Activated CD8-positive, alpha-beta memory T cell treated with anti-CD3 and anti-CD28 coated beads for 36 hours (primary cell): ENCODE data around the gene PDIA5. TPM values are rescaled to one million over a fixed set of nuclear protein-coding genes. Genes with fewer than 3 reads are reported as not detected.

ENCODE experiments used
- CTCF ChIA-PET: fragments of 350-600 bp; sonication (Branson Sonifier 250); formaldehyde crosslinking; loops from one replicate; lab custom pipeline; 2021; ENCODE audit warnings: antibody characterized with exemption; lab: Charles Lee
- POLR2A ChIA-PET: fragments of 350-600 bp; sonication (Branson Sonifier 250); formaldehyde crosslinking; loops from one replicate; lab custom pipeline; 2021; ENCODE audit warnings: antibody characterized with exemption; lab: Charles Lee
- total RNA-seq, 2 experiments: library from RNA; stranded (reverse); gene quantifications; one replicate each; pipeline ENCODE4 v1.2.3, GENCODE V29; 2021

Gene PDIA5
- total RNA-seq, 2 experiments from 2014 or later = 19.7 to 23.8 TPM

DNA sequence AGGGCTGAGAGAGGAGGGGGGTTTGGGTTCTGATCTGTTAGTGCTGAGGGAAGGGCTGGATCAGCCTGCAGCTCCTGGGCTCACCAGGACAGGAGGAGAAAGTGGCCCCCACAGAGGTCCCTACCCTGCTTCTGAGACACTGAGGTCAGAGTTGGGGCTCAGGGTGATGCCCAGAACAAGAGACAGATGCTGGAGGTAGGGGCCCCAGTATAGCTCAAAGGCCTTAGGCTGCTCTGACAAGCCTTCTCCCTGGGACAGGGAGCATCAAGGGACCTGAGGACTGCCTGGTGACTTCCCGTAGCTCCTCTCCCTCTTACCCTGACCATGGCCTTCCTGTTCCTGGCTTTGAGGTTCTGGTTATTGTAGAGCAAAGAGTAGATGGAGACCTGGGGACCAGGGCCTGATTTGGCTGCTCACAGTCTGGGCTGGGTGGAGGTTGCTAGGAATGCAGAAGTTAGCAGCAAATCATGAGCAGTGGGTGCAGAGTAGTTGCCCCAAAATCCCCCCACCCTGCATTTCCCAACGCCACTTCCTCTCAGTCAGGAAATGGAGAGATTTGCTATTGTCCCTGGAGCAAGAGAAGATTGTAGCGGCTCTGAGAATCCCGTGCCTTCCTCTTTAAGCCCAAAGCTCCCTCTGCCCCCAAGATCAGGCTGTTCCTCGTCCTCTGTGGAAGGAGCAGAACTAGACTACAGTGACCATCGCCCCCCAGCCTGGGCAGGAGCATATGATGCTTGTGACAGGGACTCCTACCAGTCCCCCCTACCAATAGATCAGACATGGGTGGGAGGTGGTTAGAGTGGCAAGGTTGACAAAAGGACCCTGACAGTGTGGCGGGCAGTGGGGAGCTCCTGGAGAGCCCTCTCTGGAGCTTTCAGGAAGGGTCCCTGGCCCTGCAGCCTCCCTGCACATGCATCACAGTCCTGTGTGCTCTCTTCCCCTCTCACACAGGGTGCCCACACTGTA, 87.5 kb downstream of the PDIA5 start:
- CTCF ChIA-PET = no interaction called here
- POLR2A ChIA-PET = no interaction called here

DNA sequence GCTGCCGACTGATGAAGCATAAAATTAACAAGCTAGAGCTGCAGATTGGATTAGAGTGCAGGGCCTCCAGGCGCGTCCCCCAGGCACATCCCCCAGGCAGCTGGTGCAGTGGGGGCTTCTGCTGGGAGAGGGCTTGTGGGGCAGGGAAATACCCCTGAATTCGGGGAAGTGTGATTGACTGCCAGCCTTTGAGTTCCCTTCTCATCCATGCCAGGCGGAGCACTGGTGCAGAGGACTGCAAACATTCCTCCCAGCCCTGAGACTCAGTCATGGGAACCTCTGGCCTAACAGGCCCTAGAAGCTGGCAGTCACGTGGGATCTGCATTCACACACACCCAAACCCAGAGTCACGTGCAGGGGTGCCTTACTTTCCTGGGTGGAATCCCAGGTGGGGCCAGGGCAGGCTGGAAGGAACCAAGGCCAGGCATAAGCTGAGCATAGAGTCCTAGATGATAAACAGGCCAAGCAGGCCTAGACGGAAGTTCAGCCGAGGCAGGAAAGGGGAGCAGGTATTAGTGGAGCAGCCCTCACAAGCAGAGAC, 88.7 kb downstream of the PDIA5 start:
- ChIA-PET CTCF (no interaction called here), POLR2A (no interaction called here)

DNA sequence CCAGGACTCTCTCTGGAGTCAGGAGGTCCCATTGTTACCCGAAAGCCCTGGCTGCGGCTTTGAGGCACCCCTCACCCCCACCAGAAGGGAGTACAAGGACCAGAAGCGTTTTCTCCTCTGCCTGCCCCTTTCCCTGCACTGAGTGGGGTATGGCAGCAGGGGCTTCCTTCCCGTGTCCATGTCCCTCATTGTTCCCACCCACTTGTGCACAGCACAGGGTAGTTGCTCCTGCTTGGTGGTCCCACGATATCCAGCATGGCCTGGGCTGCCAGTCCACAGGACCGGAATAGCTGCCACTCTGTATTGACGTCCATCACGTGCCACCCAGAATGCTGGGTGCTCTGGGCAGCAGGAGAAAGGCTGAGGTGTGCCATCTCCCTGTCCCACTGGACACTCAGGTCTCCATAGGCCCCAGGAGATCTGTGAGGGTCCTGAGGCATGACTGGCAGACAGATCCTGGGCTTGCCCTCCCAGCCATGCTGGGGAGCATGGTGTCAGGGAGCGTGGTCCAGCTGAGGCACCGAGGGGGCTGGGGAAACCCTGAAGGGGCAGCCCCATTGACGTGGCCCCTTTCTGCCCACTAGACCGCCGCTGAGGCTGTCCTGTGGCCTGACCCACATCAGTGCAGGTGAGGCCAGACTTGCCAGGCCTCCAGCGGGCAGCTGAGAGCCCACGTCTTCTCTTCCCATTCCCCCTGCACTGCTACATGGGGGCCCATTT, 89.6 kb downstream of the PDIA5 start:
- POLR2A ChIA-PET = no interaction called here
- CTCF ChIA-PET = no interaction called here

DNA sequence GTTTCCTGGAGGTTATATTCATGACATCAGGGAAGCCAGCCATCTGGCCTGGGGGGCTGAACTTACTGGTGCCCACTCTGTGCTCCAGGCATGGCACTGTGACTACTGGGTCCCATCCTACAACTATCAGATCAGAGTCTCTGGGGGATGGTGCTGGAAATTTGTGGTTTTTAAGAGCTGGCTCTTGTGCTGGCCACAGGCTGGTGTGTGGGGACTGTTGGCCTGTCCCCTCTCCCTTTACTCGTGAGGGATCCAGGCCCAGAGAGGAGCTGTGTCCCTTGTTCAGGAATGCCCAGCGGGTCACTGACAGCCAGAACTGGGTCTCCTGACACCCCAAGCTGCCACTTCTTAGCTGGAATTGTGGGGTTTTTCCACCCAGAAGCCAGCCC, 90.4 kb downstream of the PDIA5 start:
- ChIA-PET CTCF (no interaction called here), POLR2A (no interaction called here)

DNA sequence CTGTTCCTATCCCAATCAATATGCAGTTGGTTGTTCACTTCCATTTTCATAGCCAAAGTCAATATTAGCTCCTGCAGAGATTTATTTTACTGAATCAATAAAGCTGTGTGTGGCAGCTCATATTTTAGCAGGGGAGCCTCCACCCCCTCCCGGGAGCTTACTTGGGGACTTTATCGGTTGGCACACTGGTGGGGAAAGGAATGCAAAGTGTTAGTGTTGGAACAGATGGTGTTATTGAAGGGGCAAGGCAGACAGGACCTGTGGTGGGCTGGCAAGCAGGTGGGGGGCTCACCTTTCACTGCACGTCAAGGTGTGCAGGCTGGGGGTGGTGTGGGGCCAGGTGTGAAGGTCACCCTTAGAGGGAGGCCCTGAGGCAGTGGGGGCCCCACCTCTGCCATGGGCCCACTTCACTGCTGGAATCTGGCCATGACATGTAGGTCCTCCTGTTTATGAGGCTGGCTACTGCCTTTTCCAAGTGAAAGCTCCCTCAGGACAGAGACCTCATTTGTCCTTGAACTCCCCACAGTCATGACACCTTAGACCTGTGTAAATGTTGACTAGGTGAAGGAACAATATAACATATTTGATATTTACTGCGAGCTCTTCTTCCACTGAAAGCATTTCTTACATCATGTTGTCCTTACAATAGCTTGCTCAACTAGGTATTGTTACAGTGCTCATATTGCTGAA, 90.9 kb downstream of the PDIA5 start:
- CTCF ChIA-PET = no interaction called here
- POLR2A ChIA-PET = no interaction called here

DNA sequence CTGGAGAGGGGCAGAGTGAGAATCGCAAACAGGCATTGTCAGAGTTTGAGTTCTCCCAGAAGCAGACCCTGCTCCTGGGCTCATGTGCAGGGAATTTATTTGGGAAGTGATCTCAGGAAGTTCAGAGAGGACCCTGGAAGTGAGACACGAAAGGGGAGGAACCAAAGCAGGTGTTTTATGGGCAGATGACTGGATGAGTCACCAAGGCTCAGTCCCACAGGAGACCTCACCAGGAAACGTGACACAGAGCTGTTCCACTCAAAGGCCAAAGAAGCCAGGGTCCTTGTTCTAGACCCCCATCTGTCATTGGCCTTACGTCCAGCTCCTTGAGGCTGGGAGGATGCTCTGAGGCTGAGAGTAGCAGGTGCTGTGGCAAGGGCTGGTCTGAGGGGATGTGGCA, 91.5 kb downstream of the PDIA5 start:
- ChIA-PET POLR2A (no interaction called here), CTCF (interaction anchor here (1.2 kb wide), 1 partner anchor 21 kb away, joined by 3 read pairs; no protein-coding TSS in a partner anchor)

DNA sequence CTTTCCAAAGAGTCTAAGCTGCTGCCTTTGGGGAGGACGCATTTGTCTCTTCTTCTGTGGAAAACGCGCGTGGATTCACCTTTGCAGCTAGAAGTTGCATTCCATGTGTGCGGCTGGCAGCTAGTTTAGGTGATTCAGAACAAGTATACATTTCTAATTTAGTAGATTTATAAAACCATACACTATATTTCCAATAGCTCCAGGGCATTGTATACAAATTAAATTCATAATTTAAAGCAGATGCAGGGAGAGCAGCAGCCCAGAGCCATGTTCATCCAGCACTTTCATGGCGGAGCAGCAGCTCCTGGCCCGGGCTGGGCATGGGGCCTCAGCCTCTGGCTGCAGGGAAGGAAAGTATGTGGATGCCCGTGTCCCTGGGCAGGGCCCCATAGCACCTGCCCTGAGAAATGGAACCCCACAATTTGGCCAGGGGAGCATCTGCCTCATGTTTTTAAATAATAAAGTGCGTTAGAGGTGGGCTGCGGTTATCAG, 92.1 kb downstream of the PDIA5 start:
- ChIA-PET CTCF (interaction anchor here (1.2 kb wide), 1 partner anchor 22 kb away, joined by 3 read pairs; no protein-coding TSS in a partner anchor), POLR2A (no interaction called here)

DNA sequence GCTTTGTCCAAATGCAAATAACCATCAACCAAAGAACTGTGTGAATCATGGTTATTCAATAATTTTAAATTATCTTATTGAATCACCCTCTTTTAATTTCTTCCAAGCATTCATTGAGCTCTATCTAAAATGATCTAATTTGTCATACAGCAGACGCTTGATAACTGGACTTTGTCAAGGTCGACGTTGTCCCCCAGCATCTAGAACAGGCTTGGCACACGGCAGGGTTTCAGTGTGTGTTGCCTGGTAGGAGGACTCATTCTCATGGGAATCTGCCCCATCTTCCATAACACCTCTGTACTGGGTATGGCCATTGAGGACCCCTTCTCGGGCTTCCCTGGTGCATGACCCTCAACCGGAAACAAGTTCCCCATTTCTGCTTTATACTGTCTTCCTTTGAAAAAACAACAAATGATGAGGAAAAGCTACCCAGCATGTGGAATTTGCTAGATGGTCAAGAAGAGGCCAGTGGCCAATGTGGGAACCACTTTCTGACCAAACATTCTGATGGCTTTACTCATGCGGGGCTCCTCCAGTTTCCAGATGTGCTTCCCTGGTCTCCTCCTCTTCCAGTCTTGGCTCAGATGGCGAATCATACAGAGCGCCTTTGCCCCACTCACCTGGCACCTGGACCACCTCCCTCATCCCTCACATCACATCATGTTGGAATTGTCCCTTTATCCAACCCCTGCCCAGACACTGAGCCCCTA, 93.3 kb downstream of the PDIA5 start:
- POLR2A ChIA-PET = no interaction called here
- CTCF ChIA-PET = no interaction called here

DNA sequence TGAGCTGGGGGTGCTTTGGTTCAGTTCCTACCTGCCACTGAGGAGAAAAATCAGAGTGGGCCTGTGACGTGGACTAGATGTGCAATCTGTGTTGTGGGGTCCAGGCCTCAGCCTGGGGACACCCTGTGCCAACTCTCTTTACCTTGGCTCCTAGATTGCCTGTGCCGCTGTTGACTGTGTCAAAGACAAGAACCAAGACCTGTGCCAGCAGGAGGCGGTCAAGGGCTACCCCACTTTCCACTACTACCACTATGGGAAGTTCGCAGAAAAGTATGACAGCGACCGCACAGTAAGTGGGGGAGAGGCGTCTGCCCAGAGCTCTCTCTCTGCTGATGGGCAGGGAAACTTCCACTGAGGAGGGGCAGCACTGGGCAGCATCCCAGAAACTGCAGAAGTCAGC, 94.3 kb downstream of the PDIA5 start:
- CTCF ChIA-PET = no interaction called here
- POLR2A ChIA-PET = no interaction called here

DNA sequence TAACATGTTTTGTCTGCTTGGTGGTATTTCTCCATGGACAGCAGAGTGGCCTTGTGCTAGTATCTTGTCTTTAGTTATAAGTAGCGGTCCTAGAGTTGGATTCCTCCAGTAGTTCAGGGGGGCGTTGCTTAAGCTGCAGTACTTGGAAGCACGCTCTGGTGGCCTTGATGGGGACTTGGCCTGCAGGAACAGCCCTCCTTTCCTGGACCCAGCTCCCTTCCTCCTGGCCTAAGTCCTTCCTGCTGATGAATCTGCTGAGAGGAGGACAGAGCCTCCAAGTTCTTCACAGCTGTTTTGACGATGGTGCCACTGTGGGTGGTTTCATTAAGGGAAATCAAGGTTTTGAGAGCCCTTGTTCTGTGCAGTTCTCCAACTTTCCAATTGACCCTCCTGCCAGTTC, 96.3 kb downstream of the PDIA5 start:
- ChIA-PET POLR2A (interaction anchor here (0.6 kb wide), 1 partner anchor 71 kb away, joined by 6 read pairs; no protein-coding TSS in a partner anchor), CTCF (no interaction called here)

DNA sequence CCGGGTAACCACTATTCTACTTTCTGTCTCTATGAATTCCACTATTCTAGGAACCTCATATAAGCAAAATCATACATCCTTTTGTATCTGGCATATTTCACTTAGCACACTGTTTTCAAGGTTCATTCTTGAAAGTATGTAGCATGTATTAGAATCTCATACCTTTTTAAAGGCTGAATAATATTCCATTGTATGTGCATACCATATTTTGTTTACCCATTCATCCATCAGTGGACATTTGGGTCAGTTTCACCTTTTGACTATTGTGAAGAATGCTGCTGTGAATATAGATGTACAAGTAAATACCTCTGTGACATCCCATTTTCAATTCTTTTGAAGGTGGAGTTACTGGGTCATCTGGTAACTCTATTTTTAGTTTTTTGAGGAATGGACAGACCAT, 98.3 kb downstream of the PDIA5 start:
- ChIA-PET POLR2A (no interaction called here), CTCF (no interaction called here)

DNA sequence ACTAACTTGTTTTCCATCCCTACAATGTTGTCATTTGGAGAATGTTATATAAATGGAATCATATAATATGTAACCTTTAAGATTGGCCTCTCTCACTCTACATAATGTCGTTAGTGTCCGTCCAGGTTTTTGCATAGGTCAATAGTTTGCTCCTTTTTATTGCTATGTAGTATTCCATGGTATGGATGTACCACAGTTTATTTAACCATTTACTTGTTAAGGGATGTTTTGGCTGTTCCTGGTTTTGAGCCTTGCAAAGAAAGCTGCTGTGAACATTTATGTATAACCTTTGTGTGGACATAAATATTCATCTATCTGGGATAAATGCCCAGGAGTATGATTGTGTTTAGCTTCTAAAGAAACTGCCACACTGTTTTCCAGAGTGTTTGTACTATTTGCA, 100.9 kb downstream of the PDIA5 start:
- CTCF ChIA-PET = no interaction called here
- POLR2A ChIA-PET = no interaction called here

DNA sequence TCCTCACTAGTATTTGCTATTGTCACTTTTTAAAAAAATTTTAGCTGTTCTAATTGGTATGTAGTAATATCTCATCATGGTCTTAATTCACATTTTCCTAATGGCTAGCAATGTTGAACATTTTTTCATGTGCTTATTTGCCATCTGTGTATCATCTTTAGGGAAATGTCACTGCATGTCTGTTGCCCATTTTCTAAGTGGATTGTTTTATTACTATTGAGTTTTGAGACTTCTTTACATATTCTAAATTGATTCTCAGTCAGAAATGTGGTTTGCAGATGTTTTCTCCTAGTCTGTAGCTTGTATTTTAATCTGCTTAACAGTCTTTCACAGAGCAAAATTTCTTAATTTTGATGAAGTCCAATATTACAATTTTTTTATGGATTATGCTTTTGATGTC, 101.3 kb downstream of the PDIA5 start:
- ChIA-PET CTCF (no interaction called here), POLR2A (no interaction called here)

DNA sequence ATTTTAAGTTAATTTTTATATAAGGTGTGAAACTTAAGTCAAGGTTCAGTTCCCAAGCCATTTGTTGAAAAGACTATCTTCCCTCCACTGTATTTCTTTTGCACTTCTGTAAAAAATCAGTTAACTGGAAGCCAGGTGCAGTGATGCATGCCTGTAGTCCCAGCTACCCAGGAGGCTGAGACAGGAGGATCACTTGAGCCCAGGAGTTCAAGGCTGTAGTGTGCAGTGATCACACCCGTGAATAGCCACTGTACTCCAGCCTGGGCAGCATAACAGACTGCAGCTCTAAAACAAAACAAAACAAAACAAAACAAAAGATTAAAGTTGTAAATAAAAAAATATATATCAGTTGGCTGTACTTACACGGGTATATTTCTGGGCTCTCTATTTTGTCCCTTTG, 101.8 kb downstream of the PDIA5 start:
- ChIA-PET POLR2A (no interaction called here), CTCF (no interaction called here)

DNA sequence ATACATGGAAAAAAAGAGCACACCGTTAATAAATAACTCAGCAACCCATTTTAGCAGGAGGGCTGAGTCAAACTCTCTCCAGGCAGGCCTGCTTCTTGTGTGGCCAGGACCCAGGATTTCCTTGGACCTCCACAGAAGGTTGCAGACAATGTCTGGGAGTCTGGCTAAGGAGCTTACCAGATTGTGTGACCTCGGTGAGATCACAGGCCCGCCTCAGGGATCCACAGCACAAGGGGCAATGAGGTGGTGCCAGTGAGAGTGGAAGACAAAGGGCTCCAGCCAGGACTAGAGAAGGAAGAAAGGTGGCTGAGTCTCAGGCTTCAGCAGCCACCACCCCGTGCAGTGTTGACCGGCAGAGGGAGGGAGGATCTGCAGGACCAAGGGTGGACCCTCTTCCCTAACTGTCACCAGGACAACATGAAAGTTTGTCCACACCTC, 102.7 kb downstream of the PDIA5 start:
- CTCF ChIA-PET = no interaction called here
- POLR2A ChIA-PET = no interaction called here

DNA sequence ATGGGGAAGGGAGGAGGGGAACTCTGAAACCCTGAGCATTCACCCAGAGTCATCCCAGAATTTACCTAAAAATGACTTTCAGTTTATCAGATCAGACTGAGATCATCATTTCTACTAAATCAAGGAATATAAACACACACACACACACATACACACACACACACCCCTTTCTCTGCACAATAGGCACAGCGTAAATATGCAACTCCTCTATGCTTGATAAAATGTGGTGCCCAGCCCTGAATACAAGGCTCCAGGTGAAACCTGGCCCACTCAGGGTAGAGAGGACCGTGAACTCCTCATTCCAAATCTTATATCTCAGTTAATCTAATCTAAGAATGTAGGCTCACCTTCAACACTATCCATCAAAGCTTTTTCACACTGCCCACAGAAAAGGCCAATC, 103.1 kb downstream of the PDIA5 start:
- CTCF ChIA-PET = no interaction called here

DNA sequence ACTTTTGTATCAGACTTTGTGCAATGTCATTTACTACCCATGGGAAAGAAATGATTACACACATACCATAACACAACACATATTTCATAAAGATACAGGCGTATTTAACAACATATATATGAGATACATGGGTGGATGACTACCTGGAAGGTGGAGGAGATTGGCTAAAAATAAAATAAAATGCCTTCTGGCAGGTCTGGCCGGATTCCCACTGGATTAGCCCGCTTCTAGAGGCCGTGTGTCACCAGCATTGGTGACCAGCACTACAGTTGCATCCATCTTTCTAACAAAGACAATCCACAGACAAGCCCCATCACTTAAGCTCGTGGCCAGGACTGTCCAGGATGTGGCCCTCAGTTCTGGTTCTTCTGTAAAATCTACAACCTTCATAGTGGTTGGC, 114.0 kb downstream of the PDIA5 start:
- ChIA-PET POLR2A (no interaction called here), CTCF (no interaction called here)

More for the DNA sequence above, 103.1 kb downstream of the PDIA5 start:
- POLR2A ChIA-PET = interaction anchor here (0.6 kb wide), 1 partner anchor 368 kb away, joined by 3 read pairs; no protein-coding TSS in a partner anchor

DNA sequence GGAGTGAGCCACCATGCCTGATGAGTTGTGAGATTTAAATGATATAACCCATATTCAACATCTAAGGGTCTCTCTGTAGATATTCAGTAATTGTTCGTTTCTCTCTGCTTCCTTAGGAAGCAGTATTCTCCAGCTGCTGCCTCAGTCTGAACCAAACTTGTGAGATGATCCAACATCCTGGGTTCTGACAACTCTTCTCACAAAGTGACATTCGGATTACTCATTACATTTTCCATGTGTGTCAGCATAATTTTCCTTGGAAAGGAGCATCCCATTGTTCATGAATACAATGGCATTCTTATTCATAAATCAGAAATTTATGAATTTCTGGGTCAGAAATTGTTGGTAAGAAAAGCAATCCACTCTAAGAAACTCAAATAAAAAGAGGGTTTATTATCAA, 119.9 kb downstream of the PDIA5 start:
- ChIA-PET CTCF (no interaction called here), POLR2A (no interaction called here)

DNA sequence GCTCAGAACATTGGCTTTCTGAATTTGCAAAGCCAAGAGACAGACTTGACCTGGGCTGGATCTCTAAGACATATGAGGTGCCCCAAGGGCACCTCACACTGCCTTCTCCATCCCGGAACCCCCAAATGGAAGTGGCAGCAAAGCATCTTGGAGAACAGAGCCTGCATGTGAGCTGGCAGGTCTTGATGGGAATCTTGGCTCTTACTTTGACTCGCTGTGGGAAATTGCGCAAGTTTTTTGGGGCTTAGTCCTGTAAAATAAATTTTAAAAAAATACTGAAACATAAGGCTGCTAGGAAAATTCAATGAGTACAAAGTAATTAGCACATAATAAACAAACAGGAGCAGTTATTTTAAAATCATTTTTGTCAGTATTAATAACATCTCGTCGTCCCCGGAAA, 121.2 kb downstream of the PDIA5 start:
- ChIA-PET POLR2A (no interaction called here), CTCF (no interaction called here)
